ENCODE data around the gene WAPL.
"Not testable (repeated sequence)": the region's sequence is repeated elsewhere in the genome, so short reads cannot be mapped to it uniquely, and the experiment has no call there.

Gene WAPL

GRCh38 chr10:86521678-86522509 is at the start of gene WAPL:
TSS of gene WAPL (minus strand) at chr10:86521792. CDS start at chr10:86518069, 3,723 bp downstream.
- in situ Hi-C loops (cut with MboI; ENCODE audit: low sequenced_read_pairs): no loop called here

- in situ Hi-C loops (cut with MboI; ENCODE audit: low sequenced_read_pairs): no loop called here
These were observed 47.7 kb upstream of the WAPL start for GRCh38 chr10:86569335-86569734.

DNA sequence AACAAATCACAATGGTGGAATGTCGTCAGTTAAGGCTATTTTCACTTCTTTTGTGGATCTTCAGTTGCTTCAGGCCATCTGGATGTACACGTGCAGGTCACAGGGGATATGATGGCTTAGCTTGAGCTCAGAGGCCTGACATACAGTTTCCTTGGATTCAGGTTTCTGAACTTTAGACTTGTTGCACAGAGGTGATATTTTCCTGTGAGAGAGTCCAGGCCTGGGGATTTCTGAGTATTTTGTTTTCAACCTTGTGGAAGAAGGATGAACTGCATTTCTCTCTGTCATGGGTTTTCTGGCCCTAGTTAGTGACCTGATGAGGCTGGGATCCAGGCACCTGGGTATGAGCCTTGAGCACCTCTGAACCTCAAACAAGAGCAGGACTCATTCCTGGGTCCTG is 44.9 kb upstream of the WAPL start:
- in situ Hi-C loops (cut with MboI; ENCODE audit: low sequenced_read_pairs): not testable (repeated sequence)

- in situ Hi-C loops (cut with MboI; ENCODE audit: low sequenced_read_pairs): not testable (repeated sequence)
These were observed 41.7 kb upstream of the WAPL start for GRCh38 chr10:86563338-86563737.

DNA sequence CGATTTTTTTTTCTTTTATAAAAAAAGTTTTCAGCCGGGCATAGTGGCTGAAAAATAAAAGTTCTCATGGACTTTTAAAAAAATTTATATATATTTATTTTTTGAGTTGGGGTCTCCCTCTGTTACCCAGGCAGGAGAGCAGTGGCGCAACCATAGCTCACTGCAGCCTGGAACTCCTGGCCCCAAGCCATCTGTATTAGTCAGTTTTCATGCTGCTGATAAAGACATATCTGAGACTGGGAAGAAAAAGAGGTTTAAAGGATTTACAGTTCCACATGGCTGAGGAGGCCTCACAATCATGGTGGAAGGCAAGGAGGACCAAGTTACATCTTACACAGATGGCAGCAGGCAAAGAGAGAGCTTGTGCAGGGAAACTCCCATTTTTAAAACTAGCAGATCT is 37.1 kb upstream of the WAPL start:
- in situ Hi-C loops (cut with MboI; ENCODE audit: low sequenced_read_pairs): not testable (repeated sequence)

- in situ Hi-C loops (cut with MboI; ENCODE audit: low sequenced_read_pairs): no loop called here
These were observed 35.5 kb upstream of the WAPL start for GRCh38 chr10:86556933-86557649.

DNA sequence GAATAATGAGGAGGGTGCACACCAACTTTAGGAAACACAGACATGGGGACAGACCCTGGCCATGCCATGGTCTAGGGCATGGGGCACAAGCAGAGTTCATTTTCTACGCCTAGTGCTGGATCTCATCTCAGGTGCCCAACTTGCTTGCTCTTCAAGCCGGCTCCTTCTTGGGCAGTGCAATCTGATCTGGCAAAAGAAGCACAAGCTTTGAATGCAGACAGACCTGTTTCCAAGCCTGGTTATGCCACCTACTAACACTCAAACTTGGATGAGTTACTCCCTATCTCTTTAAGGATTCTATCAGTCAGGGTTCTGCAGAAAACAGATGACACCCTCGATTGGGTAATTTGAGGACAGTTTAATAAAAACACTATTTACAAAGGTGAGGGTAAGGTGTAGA is 34.9 kb upstream of the WAPL start:
- in situ Hi-C loops (cut with MboI; ENCODE audit: low sequenced_read_pairs): no loop called here

GRCh38 chr10:86553639-86554038 is 32.0 kb upstream of the WAPL start:
- in situ Hi-C loops (cut with MboI; ENCODE audit: low sequenced_read_pairs): no loop called here

DNA sequence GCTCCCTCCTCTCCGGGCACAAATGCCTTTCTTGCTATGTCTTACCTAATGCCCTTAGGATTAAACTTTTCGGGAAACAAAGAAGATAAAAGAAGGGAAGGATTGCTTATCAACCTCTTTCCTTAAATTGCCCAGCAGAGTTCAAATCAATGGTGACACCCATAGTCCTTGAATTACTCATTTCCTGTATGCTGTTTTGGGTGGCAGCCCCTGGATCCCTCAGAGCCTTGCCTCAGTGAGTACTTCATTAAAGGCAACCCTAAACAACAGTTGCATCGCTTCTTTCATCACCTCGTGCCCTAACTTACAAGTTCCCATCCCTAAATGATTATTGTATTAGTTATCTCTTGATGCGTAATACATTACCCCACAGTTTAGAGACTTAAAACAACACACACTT is 31.6 kb upstream of the WAPL start:
- in situ Hi-C loops (cut with MboI; ENCODE audit: low sequenced_read_pairs): no loop called here

DNA sequence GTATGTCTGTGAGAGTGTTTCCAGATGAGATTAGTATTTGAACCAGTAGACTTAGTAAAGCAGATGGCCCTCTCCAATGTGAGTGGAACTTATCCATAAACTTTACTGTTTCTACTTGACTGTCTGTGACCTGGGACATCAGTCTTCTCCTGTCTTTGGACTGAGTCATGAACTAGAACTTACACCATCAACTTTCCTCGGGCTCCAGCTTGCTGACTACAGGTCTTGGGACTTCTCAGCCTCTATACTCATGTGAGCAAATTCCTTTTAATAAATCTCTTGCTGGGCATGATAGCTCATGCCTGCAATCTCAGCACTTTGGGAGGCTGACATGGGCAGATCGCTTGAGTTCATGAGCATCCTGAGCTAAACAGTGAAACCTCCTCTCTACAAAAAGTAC is 25.7 kb upstream of the WAPL start:
- in situ Hi-C loops (cut with MboI; ENCODE audit: low sequenced_read_pairs): no loop called here

- in situ Hi-C loops (cut with MboI; ENCODE audit: low sequenced_read_pairs): no loop called here
These were observed 23.5 kb upstream of the WAPL start for GRCh38 chr10:86545101-86545500.

GRCh38 chr10:86540016-86540415 is 18.4 kb upstream of the WAPL start:
- in situ Hi-C loops (cut with MboI; ENCODE audit: low sequenced_read_pairs): no loop called here

DNA sequence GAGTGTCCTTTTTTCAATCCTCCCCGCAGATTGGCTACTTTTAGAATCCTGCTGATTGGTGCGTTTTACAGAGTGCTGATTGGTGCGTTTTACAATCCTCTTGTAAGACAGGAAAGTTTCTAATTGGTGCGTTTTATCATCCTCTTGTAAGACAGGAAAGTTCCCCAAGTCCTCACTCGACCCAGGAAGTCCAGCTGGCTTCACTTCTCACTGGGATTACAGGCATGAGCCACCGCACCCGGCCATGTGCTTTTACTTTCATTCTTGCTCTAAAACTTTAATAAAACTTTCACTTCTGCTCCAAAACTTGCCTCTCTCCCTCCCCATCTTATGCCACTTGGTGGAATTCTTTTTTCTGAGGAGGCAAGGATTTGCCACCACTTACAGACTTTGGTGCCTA is 17.0 kb upstream of the WAPL start:
- in situ Hi-C loops (cut with MboI; ENCODE audit: low sequenced_read_pairs): no loop called here

DNA sequence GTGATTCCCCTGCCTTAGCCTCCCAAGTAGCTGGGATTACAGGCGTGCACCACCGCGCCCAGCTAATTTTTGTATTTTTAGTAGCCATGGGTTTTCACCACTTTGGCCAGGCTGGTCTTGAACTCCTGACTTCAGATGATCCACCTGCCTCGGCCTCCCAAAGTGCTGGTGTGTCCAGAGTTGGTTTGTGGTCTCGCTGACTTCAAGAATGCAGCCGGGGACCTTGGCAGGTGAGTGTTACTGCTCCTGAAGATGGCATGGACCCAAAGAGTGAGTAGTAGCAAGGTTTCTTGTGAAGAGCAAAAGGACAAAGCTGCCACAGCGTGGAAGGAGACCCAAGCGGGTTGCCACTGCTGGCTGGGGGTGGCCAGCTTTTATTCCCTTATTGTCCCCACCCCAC is 16.4 kb upstream of the WAPL start:
- in situ Hi-C loops (cut with MboI; ENCODE audit: low sequenced_read_pairs): not testable (repeated sequence)

GRCh38 chr10:86536294-86536861 is 14.8 kb upstream of the WAPL start:
- in situ Hi-C loops (cut with MboI; ENCODE audit: low sequenced_read_pairs): no loop called here

GRCh38 chr10:86535132-86535882 is 13.7 kb upstream of the WAPL start:
- in situ Hi-C loops (cut with MboI; ENCODE audit: low sequenced_read_pairs): no loop called here

- in situ Hi-C loops (cut with MboI; ENCODE audit: low sequenced_read_pairs): no loop called here
These were observed 11.7 kb upstream of the WAPL start for GRCh38 chr10:86533328-86533727.

DNA sequence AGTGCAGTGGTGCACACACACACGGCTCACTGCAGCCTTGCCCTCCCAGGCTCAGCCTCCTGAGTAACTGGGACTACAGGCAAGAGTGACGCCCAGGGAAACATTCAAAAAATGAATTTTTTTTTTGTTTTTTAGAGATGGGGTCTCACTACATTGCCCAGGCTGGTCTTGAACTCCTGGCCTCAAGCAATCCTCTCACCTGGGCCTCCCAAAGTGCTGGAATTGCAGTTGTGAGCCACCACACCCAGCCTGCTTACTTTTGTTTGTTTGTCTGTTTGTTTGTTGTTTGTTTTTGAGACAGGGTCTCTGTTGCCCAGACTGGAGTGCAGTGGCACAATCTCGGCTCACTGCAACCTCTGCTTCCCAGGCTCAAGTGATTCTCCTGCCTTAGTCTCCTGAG is 7.1 kb upstream of the WAPL start:
- in situ Hi-C loops (cut with MboI; ENCODE audit: low sequenced_read_pairs): not testable (repeated sequence)

DNA sequence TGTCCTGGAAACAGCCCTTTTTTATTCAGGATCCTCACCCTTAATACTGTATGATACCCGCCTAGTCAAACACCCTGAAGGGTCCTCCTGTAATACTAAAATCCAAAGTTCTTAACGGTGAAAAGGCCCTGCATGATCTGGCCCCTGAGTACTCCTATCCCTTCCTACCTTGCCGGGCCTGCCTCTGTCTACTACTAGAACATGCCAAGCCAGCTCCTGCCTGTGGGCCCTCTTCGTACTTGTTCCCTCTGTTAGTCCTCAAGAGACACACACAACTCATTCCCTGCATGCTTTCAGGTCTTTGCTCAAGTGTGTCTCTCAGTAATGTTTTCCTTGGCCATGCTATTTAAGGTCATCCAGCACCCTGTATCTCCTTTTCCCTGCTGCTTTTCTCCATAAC is 5.0 kb upstream of the WAPL start:
- in situ Hi-C loops (cut with MboI; ENCODE audit: low sequenced_read_pairs): no loop called here

DNA sequence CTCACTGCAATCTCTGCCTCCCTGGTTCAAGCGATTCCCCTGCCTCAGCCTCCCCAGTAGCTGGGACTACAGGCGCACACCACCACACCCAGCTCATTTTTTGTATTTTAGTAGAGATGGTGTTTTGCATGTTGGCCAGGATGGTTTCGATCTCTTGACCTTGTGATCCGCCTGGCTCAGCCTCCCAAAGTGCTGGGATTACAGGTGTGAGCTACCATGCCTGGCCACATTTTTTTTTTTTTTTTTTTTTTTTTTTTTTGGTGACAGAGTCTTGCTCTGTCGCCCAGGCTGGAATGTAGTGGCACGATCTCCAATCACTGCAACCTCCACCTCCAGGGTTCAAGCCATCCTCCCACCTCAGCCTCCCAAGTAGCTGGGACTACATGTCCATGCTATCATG is 4.1 kb upstream of the WAPL start:
- in situ Hi-C loops (cut with MboI; ENCODE audit: low sequenced_read_pairs): not testable (repeated sequence)

DNA sequence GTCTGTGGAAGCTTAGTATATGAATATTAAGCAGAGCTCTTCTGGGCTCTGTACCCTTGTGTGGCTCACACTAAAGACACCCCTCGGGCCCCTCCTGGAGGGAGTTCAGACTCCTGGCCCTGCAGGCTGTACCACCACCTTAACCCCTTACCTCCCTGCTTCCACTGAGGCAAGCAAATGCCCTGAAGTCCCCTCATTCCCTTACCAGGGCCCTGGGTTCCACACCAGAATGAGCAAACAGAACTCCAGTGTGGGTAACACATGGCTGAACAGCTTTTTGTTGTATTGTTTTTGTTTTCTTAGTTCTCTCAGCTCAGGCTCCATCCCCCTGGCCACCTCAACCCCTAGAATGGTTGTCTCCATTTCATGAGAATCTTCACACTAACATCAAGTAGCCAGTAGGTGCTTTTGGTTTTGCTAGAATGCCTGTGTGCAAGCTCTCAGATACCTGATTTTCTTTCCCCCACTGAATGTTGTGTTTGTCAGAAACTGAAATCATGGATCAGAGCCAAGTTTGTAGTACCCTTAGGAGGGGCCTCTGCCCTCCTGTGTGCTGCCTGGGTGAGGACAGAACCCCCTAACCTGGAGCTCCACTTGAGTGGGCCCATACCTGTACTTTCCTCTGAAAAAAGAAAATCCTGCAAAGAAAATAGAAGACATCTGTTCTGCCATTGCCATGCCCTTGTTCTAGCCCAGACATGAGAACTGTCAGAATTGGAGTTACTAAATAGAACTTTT is 2.8 kb upstream of the WAPL start:
- in situ Hi-C loops (cut with MboI; ENCODE audit: low sequenced_read_pairs): no loop called here
